NCI-H748 (cell line): ENCODE data around the gene EFCAB6.

Source experiments
- DNase-seq: peaks from one replicate; lab custom pipeline; 2025; ENCODE audit not compliant: unreplicated experiment; lab: John Stamatoyannopoulos, UW

Gene EFCAB6

DNA sequence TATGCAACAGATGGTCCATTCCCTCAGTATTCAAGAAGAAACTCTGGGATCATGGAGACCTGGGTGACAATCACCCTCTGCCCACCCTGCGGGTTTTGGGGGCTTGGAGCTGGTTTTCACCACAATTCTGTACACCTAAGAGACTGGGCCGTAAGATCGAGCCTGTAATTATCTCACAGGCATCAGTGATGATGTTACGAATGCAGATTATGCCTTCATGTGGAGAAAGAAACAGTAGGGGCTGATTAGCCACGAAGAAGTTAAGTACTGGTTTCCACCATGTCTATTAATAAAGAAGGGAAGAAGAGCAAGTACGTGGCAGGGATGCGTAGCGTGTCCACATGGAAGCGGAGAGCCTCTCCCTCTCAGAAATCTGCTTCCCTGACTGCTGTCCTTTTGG, 5.3 kb upstream of the EFCAB6 start:
- no peak for DNase-seq

- DNase-seq: no peak
Observed at GRCh38 chr22:43814264-43814663, 2.2 kb upstream of the EFCAB6 start.

DNA sequence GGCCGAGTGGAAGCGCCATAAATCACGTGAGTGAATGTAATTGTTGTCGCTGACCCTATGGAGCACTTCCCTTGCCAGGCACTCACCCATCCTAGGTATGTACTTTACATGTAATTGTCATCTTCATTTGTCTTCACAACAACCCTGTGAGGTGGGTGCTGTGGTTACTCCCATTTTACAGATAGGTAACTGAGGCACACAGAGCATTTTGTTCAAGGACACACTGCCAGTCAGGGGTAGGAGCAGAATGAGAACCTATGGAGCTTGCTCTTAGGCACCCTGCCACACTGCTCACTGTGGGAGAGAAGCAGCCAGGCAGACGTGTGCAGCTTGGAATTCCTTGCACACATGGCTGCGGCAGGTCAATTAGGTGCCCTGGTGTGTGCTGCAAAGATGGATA, 785 bp upstream of the EFCAB6 start:
- no peak for DNase-seq

- peak; percentile 62 for DNase-seq
Observed at GRCh38 chr22:43811777-43812148, 342 bp downstream of the EFCAB6 start.

GRCh38 chr22:43802897-43803495, 9.1 kb downstream of the EFCAB6 start:
- DNase-seq: no peak

DNA sequence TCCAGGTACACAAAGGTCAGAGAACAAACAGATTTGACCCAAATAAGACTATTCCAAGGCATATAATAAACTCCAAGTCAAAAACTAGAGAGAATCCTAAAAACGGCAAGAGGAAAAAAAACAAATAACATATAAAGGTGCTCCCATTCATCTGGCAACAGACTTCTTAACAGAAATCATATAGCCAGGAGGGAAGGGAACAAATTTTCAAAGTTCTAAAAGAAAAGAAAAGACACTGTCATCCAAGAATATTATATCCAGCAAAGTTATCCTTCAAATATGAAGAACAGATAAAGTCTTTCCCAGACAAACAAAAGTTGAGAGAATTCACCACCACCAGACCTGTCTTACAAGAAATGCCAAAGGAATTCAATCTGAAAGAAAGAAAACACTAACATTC, 11.1 kb downstream of the EFCAB6 start:
- DNase-seq: no peak

- DNase-seq: no peak
Observed at GRCh38 chr22:43798492-43798891, 13.6 kb downstream of the EFCAB6 start.

GRCh38 chr22:43796567-43796966, 15.5 kb downstream of the EFCAB6 start:
- peak; percentile 34 for DNase-seq

GRCh38 chr22:43795320-43795719, 16.8 kb downstream of the EFCAB6 start:
- no peak for DNase-seq

DNA sequence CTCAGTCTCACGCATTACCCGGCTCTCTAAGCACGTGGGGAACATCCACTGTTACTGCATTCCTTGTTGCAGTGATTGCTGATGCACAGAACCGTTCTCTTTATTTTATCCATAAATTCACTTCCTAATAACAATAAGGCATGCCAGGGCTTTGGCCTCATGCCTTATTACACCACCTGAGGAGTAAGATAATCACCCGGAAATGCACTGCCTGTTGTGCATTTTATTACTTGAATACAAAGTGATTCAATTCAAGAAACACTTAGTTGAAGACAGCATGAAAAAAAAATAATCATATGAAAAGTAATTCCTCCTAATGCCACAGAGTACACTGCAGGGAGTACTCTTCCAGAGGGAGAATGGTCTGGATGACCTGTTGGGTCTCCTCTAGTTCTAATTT, 19.2 kb downstream of the EFCAB6 start:
- no peak for DNase-seq

DNA sequence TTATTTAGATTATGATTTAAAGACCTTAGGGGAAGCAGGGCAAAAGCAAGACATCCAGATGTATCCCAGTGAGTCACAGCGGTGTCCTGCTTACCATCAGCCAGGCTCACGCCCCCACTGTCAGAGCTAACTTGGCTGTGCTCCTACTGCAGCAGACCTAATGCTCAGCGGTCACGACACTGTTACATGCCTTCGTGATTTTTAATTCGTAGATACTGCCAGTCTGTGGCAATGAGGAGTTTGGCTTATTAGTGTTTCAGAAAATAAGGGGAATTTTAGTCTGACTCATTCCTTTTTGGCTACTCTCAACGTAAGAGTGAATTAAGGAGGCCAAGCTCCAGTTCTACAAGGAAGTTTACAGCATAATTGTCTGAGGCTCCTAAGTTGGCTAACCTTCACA, 22.7 kb downstream of the EFCAB6 start:
- DNase-seq: no peak

DNA sequence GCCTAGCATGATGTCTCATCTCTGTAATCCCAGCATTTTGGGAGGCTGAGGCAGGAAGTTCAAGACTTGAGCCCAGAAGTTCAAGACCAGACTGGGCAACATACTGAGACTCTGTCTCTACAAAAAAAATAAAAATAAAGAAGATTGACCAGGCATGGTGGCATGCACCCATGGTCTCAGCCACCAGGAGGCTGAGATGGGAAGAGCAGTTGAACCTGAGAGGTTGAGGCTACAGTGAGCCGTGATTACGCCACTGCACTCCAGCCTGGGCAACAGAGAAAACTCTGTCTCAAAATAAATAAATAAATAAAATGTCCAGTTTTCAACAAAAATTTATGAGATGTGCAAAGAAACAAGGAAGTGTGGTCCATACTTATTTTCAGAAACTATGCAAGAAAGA, 28.3 kb downstream of the EFCAB6 start:
- DNase-seq: no peak

DNA sequence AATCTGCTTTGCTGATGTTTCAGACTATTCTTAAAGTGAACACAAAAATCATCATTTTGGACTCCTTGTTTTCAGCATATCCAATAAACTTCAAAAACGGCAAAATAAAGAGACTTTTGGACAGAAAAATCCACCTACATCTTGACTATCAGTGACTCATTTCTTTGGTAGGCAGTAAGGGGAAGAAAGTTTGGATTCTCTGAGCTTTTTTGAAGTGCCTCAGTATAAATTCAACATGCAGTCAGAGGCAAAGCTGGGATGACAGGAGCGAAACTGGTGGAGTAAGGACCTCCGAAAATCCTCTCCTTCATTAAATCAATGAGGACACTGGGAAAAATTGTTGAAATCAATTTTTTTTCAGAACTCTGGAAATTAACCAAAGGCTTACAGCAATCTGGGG, 29.7 kb downstream of the EFCAB6 start:
- DNase-seq: no peak

- DNase-seq: no peak
Observed at GRCh38 chr22:43777286-43777685, 34.8 kb downstream of the EFCAB6 start.

DNA sequence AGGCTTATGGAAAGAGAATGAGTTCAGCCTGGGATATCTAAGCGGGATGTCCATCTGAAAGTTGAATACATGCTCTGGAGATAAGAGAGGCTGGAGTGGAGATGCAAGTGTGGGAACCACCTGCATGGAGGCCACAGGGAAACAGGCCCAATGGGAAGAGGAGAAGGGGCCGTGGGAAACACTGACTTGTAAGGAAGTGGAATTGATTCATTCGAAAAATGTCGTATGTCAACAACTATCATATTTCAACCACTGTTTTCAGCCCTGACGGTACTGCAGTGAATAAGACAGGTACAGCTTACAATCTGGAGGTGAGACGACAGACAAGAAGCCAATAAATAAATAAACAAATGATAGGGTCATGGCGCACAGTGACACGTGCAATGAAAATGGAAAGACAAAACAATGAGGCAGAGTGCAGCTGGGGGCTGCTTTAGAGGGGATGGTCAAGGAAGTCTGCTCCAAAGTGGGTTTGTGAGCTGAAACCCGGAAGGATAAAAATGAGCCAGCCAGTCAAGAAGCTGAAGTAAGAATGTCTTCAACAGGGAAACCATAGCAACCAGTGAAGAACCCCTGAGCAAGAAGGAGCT, 35.9 kb downstream of the EFCAB6 start:
- DNase-seq: peak; percentile 11

DNA sequence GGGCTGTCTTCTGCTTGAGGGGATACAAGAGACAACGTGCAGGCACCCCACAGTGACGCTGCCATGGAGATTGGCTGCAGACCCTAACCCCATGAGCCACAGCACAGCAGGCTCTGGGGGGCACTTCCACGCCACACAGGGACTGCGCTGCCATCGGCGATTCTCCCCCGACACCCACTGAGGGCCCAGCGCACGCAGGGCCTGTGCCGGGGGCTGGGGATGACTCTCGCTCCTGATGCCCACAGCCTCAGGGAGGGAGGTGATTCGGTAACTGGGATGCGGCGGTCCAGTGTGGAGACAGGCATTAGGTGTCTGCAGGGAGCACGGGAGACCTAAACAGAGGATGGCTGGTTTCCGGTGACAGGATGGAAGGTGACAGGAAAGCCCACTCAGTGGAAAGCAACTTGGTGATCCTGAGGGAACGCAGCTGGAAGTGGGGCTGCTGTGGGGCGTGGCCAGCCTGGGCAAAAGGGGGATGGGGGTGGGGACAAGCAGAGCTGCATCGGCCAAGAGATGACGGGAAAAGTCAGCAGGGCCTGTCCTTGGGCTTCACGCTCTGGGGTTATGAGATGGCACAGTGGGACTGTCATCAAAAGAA, 37.7 kb downstream of the EFCAB6 start:
- DNase-seq: no peak

DNA sequence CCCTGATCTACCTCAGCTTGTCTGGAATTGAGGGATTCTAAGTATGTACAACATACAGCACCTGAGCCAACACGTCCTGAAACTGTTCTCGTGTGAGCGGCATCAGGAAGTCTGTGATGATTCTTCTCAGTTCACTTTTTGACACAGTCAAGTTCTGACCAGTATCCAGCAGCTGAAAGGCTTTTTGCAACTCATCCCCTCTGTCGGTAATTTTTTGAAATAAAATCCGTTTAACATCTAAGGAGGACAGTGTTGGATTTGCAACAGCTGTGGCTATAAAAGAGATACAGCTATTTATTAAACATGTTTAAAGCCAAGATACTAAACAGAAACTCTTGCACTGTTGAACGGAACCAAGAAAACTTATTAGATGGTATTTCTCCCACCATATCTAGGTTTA, 39.3 kb downstream of the EFCAB6 start:
- DNase-seq: no peak

- no peak for DNase-seq
Observed at GRCh38 chr22:43755452-43755851, 56.7 kb downstream of the EFCAB6 start.

- DNase-seq: no peak
Observed at GRCh38 chr22:43755011-43755410, 57.1 kb downstream of the EFCAB6 start.

GRCh38 chr22:43754176-43754575, 57.9 kb downstream of the EFCAB6 start:
- no peak for DNase-seq

DNA sequence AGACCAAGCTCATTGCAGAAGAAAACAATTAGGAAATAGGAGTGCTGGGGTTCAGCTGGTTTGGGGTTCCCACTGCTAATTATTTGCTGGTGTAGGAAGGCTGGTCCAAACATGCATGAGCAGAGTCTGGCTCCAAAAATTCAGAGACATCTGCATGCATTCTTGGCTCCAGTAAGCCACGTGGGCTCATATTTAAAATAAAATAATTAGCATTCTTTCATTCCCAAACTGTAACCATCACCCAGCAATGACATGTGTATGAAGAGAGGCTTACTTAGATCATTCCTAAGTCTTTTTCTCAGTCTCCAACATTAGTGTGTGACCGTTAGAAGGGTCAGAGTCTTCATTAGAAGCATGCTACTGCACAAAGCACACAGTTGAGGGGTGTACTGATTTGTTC, 58.4 kb downstream of the EFCAB6 start:
- no peak for DNase-seq

- DNase-seq: no peak
Observed at GRCh38 chr22:43750751-43751150, 61.4 kb downstream of the EFCAB6 start.

DNA sequence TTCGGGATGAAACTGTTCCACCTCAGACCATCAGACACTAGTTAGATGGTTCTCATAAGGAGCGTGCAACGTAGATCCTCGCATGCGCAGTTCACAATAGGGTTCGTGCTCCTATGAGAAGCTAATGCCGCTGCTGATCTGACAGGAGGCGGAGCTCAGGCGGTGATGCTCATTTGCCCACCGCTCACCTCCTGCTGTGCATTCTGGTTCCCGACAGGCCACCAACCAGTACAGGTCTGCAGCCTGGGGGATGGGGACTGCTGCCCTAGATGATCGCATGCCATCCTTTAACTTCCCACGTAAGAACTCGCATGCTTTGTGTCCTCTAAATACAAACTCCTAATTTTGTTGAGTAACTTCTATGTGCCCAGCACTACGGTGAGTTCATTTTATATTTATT, 62.6 kb downstream of the EFCAB6 start:
- DNase-seq: no peak
